ENCODE data around the gene A2M. TPM values are rescaled to one million over a fixed set of nuclear protein-coding genes. Genes with fewer than 3 reads are reported as not detected.

Gene A2M
- total and polyA plus RNA-seq, 2 of the 13 experiments (the other 11 are each of a cell fraction or from before 2014, with no cell fraction given): 2,807 to 6,551 TPM

DNA sequence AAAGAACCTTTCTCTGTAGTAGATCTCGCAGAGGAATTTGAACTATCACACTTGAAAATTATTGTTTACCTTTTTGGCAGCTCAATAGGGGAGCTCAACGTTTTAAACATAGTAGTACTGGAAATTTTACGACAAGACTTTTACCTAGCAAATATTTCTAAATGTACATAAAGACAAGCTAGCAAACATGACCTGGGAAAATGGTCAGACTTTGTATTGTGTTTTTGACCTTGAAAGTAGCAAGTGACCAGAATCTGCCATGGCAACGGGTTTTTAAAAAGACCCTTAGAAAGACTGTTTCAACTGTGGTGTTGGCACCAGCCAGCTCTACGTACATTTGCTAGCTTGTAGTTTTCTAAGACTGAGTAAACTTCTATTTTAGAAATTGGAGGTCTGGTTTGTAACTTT lies 20.2 kb upstream of the A2M start (continued):
- TF ChIP-seq MAF1 (CRISPR knock-in tag; IDR thresholded peaks at IDR 0.05; ENCODE audit: borderline replicate concordance) (no peak), IKZF5 (CRISPR knock-in tag; IDR thresholded peaks at IDR 0.05) (peak; percentile 82), ZFYVE20 (CRISPR knock-in tag; IDR thresholded peaks at IDR 0.05; ENCODE audit: borderline replicate concordance, low read depth) (no peak), FOXO1 (CRISPR knock-in tag; IDR thresholded peaks at IDR 0.05) (peak; percentile 87), FOXP4 (CRISPR knock-in tag; IDR thresholded peaks at IDR 0.05) (peak; percentile 90), ISL2 (CRISPR knock-in tag; IDR thresholded peaks at IDR 0.05) (peak; percentile 93), MIER3 (CRISPR knock-in tag; IDR thresholded peaks at IDR 0.05; ENCODE audit: borderline replicate concordance) (peak; percentile 83; the same call in 1 of the 2 replicates), SMAD9 (CRISPR knock-in tag; IDR thresholded peaks at IDR 0.05) (no peak), REXO4 (CRISPR knock-in tag; IDR thresholded peaks at IDR 0.05; ENCODE audit: borderline replicate concordance) (no peak), MTF2 (CRISPR knock-in tag; IDR thresholded peaks at IDR 0.05; ENCODE audit: borderline replicate concordance) (no peak), SALL1 (CRISPR knock-in tag; IDR thresholded peaks at IDR 0.05) (peak; percentile 69; the same call in 1 of the 2 replicates), BCL6 (CRISPR knock-in tag; IDR thresholded peaks at IDR 0.05) (peak; percentile 99), MAFK (conservative IDR thresholded peaks at IDR 0.05 in 1 of 2, IDR thresholded peaks at IDR 0.05 in 1 of 2; ENCODE audit: low read length in 2 of 2) (peak in 1 of 2 experiments; percentile 32; a peak in 1 of 4 replicates), NFE2L1 (CRISPR knock-in tag; IDR thresholded peaks at IDR 0.05; ENCODE audit: borderline replicate concordance) (no peak), THAP8 (CRISPR knock-in tag; IDR thresholded peaks at IDR 0.05; ENCODE audit: borderline replicate concordance) (no peak)
- TF ChIP-seq, protein P1, sequence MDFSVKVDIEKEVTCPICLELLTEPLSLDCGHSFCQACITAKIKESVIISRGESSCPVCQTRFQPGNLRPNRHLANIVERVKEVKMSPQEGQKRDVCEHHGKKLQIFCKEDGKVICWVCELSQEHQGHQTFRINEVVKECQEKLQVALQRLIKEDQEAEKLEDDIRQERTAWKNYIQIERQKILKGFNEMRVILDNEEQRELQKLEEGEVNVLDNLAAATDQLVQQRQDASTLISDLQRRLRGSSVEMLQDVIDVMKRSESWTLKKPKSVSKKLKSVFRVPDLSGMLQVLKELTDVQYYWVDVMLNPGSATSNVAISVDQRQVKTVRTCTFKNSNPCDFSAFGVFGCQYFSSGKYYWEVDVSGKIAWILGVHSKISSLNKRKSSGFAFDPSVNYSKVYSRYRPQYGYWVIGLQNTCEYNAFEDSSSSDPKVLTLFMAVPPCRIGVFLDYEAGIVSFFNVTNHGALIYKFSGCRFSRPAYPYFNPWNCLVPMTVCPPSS (IDR thresholded peaks at IDR 0.05): no peak
- TF ChIP-seq, protein P2, sequence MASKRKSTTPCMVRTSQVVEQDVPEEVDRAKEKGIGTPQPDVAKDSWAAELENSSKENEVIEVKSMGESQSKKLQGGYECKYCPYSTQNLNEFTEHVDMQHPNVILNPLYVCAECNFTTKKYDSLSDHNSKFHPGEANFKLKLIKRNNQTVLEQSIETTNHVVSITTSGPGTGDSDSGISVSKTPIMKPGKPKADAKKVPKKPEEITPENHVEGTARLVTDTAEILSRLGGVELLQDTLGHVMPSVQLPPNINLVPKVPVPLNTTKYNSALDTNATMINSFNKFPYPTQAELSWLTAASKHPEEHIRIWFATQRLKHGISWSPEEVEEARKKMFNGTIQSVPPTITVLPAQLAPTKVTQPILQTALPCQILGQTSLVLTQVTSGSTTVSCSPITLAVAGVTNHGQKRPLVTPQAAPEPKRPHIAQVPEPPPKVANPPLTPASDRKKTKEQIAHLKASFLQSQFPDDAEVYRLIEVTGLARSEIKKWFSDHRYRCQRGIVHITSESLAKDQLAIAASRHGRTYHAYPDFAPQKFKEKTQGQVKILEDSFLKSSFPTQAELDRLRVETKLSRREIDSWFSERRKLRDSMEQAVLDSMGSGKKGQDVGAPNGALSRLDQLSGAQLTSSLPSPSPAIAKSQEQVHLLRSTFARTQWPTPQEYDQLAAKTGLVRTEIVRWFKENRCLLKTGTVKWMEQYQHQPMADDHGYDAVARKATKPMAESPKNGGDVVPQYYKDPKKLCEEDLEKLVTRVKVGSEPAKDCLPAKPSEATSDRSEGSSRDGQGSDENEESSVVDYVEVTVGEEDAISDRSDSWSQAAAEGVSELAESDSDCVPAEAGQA (IDR thresholded peaks at IDR 0.05; ENCODE audit: low read depth): no peak
- TF ChIP-seq, protein P2 (CRISPR knock-in tag; IDR thresholded peaks at IDR 0.05; ENCODE audit: borderline replicate concordance): no peak

All from HepG2 (cell line).